ENCODE results near the gene KLF7. TPM values are rescaled to one million over a fixed set of nuclear protein-coding genes. Genes with fewer than 3 reads are reported as not detected.

KLF7 gene
- total and polyA plus RNA-seq, 9 of the 15 experiments (the other 6 are each of a cell fraction or from before 2014, with no cell fraction given): 0.04 to 0.54 (median 0.07) TPM

GRCh38 chr2:207073801-207074678 is 91.7 kb downstream of the KLF7 start:
- no peak overlapping the region for H3K4me2 ChIP-seq (ENCODE audit: insufficient read depth, low read length)
- peaks cover 3 to 9% of the 10 kb centered on the region in 2 experiments; a peak in 2 of 5 replicates for H3K27me3 ChIP-seq (ENCODE audit: control insufficient read depth in 2 of 2, insufficient read depth in 2 of 2, low read length in 2 of 2)
- ChIA-PET CTCF (ENCODE audit: low intra/inter-chr PET ratio) (no interaction called here), POLR2A (no interaction called here)
- no peaks in the 10 kb centered on the region for H3K4me1 ChIP-seq (replicated peaks in 1 of 2; ENCODE audit: control insufficient read depth in 2 of 2, insufficient read depth in 2 of 2, low read length in 2 of 2)
- no peak overlapping the region for H3K9ac ChIP-seq (ENCODE audit: insufficient read depth in 1 of 2, low read depth in 2 of 2, low read length in 2 of 2)
- no peak overlapping the region for H2AFZ ChIP-seq (ENCODE audit: low read depth, low read length)
- H3K79me2 ChIP-seq (ENCODE audit: control insufficient read depth, insufficient read depth, low read length): no peaks in the 10 kb centered on the region
- H3K9me3 ChIP-seq (replicated peaks; ENCODE audit: control insufficient read depth, insufficient read depth, low read depth, low read length): no peaks in the 10 kb centered on the region
- no peaks in the 10 kb centered on the region for H4K20me1 ChIP-seq (replicated peaks; ENCODE audit: control insufficient read depth, insufficient read depth, low read length)
- H3K9me1 ChIP-seq (ENCODE audit: control insufficient read depth, insufficient read depth, low read length): no peaks in the 10 kb centered on the region
- WGBS (ENCODE audit: insufficient coverage, low coverage, missing lambda C conversion rate): 2% methylated on average over 10 of the region's 12 CpGs
- H3K4me3 ChIP-seq: no peak overlapping the region
- H3K36me3 ChIP-seq (ENCODE audit: control insufficient read depth, insufficient read depth, low read length): no peaks in the 10 kb centered on the region
- in situ Hi-C loops (cut with MboI): no loop called here
- DNase-seq (ENCODE audit: extremely low read depth in 1 of 4, low spot score in 3 of 4): no peak
- ATAC-seq: no peak
- no peak for TF ChIP-seq SREBF2 (CRISPR knock-in tag; IDR thresholded peaks at IDR 0.05)
- TF ChIP-seq ZNF79 (CRISPR knock-in tag; IDR thresholded peaks at IDR 0.05; ENCODE audit: low read depth): no peak
- intact Hi-C loops (cut with micrococcal nuclease): no loop called here
- H3K27ac ChIP-seq (ENCODE audit: extremely low read depth, low read depth, low read length): no peak overlapping the region
- no TSS peak for BruUV-seq (replicated peaks)
- FAIRE-seq: no peak

DNA sequence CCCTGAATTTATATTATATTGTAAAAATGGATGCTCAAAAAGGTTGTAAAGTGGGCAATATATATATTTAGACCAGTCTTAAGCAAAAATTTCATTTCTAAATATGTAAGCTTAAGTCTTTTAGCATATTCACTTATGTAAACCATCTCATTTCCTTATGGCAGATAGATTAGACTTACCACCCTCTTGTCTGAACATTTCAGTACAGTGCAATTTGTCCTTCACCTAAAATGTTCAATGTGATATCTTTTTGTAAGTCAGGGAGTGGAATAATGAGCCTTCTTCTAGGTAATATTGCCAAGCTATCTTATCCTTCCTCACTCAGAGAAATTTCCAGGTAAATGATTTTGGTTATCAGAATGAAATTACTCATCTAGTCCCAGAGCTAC is 92.3 kb downstream of the KLF7 start:
- no peak overlapping the region for H3K27ac ChIP-seq (ENCODE audit: extremely low read depth, low read depth, low read length)
- no peaks in the 10 kb centered on the region for H3K79me2 ChIP-seq (ENCODE audit: control insufficient read depth, insufficient read depth, low read length)
- H3K9me1 ChIP-seq (ENCODE audit: control insufficient read depth, insufficient read depth, low read length): no peaks in the 10 kb centered on the region
- no peak overlapping the region for H3K9ac ChIP-seq (ENCODE audit: insufficient read depth in 1 of 2, low read depth in 2 of 2, low read length in 2 of 2)
- H3K4me1 ChIP-seq (replicated peaks in 1 of 2; ENCODE audit: control insufficient read depth in 2 of 2, insufficient read depth in 2 of 2, low read length in 2 of 2): no peaks in the 10 kb centered on the region
- BruUV-seq (replicated peaks): no TSS peak
- DNase-seq (ENCODE audit: extremely low read depth in 1 of 4, low spot score in 3 of 4): no peak
- in situ Hi-C loops (cut with MboI): no loop called here
- H3K27me3 ChIP-seq (ENCODE audit: control insufficient read depth in 2 of 2, insufficient read depth in 2 of 2, low read length in 2 of 2): peaks cover 3 to 9% of the 10 kb centered on the region in 2 experiments; a peak in 2 of 5 replicates
- no peaks in the 10 kb centered on the region for H4K20me1 ChIP-seq (replicated peaks; ENCODE audit: control insufficient read depth, insufficient read depth, low read length)
- H2AFZ ChIP-seq (ENCODE audit: low read depth, low read length): no peak overlapping the region
- CTCF ChIA-PET (ENCODE audit: low intra/inter-chr PET ratio): no interaction called here
- no peak for FAIRE-seq
- no peaks in the 10 kb centered on the region for H3K36me3 ChIP-seq (ENCODE audit: control insufficient read depth, insufficient read depth, low read length)
- ATAC-seq: no peak
- intact Hi-C loops (cut with micrococcal nuclease): no loop called here
- H3K9me3 ChIP-seq (replicated peaks; ENCODE audit: control insufficient read depth, insufficient read depth, low read depth, low read length): no peaks in the 10 kb centered on the region
- POLR2A ChIA-PET: no interaction called here
- no peak overlapping the region for H3K4me2 ChIP-seq (ENCODE audit: insufficient read depth, low read length)
- no peak overlapping the region for H3K4me3 ChIP-seq
- no peak for TF ChIP-seq FUS (optimal IDR thresholded peaks at IDR 0.05; ENCODE audit: low read depth, low read length)
- TF ChIP-seq FOXP1 (CRISPR knock-in tag; IDR thresholded peaks at IDR 0.05): no peak
- no peak for TF ChIP-seq SMAD3 (CRISPR knock-in tag; conservative IDR thresholded peaks at IDR 0.05)
- no peak for TF ChIP-seq MED1 (CRISPR knock-in tag; IDR thresholded peaks at IDR 0.05; ENCODE audit: borderline replicate concordance)
- TF ChIP-seq NR3C1 (CRISPR knock-in tag; IDR thresholded peaks at IDR 0.05): no peak
- TF ChIP-seq KAT8 (IDR thresholded peaks at IDR 0.05; ENCODE audit: low read depth): no peak
- TF ChIP-seq HMGN3 (IDR thresholded peaks at IDR 0.05; ENCODE audit: borderline replicate concordance, extremely low read depth, insufficient read length, low read depth, low read length): no peak
